DMS 273 (cell line): ENCODE measurements around the gene PACRGL.

Experiments used
- DNase-seq: peaks from one replicate; lab custom pipeline; 2025; ENCODE audit not compliant: unreplicated experiment; lab: John Stamatoyannopoulos, UW

PACRGL gene

DNA sequence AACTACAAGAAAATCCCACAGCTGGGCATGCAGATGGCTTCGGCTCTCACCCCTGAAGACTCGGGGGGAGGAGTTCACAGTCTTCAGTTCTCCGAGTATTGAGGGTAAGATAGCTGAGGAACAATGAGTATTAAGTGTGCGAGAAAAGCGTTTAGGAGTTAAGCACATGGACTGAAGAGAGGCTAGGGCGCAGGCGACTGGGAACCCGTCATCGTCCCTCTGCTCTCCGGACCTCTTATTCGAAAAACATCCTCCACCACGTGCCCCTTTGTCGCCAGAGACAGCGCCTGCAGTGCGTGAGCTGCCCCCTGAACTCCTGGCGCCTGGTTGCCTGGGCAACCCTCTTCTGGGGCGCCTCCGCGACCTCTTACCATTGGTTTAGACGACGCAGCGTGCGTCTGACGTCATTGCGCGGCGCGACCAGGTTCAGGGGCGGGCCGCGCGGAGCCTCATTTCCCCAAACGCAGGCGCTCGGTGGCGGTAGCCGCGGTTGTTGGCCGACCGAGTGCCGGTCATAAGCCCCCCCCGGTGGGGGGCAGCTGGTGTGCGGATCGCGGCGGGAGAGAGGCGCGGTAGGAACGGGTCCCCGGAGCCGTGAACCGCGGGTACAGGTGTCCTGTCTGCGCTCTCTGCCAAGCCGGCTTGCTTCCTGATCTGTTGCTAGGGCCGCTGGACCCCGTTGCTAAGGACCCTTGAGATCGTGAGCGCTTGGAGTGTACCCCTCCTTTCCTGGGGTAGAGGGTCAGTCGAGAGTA is at the start of gene PACRGL:
TSS of gene PACRGL (plus strand) at position 452 of the 755 bp plus-strand sequence. CDS start 4,024 bp downstream, outside the sequence.
- peak; percentile 97 for DNase-seq

- no peak for DNase-seq
Measured at GRCh38 chr4:20652226-20652885, 47.9 kb upstream of the PACRGL start.

DNA sequence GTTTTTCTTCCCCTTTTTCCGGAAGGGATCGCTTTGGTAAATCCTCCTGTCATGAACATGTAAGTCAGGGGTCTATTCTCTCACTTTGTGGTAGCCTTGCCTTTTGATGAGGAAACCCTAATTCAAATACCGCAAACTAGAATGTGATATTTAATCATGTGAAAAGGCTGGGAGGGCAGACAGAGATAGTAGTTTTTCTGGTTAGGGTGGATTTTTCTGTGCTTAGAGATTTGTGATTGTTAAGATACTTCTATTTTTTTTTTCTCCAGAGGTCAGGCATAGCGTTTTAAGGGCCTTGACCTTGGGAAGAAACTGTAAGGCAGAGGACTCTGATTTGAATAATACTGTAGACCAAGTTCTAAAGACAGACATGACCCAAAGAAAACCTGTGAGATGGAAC is 41.8 kb upstream of the PACRGL start:
- no peak for DNase-seq

DNA sequence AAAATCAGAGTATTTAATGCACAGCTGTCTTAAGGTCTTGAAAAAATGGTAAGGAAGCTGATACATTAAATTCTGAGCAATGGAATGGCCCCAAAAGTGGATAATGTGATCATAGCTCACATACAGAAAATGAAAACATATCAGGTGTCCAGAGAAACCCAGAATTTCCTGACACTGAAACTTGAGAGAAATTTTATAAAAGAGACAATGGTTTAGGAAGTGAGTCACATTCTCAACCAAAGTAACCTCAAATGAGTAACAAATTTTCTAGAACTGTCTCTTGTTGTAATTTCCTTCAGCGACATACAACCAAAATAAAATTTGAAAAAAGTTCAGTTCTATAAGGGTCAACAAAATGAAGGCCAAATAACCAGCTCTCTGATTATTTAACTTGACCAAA is 37.4 kb upstream of the PACRGL start:
- no peak for DNase-seq

DNA sequence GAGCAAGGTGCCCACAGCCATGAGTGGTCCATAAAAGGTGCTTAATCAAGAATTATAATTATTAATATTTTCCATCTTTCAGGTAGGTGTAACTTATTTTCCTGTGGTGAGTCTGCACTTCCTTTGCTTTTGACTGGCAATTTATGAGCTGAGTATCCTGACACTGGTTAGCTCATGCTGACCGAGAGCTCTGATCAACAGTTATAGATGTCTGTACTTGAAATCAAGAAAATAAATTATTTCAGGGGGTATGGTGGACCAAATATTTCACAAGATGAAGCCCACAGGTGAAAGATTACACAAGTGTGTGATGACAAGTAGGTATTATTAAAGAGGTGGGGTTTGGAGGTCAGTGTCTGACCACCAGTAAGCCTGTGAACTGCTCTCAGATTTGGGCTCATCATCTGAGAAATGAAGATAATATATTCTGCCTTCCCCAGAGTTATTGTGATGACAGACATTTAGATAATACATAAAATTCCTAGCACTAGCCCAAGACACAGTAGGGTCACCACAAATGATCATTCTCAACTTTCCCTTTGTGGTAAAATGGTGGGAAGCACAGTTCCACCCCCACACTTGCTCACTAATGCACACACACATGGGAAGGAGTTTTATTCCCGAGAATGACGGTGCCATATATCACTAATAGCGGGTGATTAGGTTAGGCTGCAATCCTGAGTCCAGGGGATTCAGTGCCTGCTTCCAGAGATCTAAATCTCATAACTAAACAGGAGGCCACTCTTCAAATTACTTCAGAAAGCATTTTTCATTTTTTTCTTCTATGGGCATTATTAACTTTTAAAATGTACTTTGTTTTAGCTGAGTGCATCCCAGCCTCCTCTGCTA is 34.0 kb upstream of the PACRGL start:
- DNase-seq: no peak

DNA sequence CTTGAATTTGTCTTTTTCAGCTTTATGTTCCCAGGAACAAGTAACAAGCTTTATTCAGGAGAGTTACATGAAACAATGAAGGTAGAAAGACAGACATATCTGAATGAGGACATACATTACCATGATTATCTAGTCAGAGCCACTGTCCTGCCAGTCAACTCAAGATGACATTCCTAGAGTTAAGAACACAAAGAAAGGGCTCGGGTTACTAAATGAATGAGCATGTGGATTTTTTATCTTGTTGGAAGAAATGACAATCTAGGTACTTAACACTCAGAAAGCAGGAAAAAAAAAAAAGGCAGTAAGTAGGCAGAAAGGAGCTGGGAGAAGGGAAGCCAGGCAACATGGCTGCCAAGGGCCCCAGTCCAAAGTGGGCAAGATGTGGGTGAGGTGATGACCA is 28.0 kb upstream of the PACRGL start:
- no peak for DNase-seq

DNA sequence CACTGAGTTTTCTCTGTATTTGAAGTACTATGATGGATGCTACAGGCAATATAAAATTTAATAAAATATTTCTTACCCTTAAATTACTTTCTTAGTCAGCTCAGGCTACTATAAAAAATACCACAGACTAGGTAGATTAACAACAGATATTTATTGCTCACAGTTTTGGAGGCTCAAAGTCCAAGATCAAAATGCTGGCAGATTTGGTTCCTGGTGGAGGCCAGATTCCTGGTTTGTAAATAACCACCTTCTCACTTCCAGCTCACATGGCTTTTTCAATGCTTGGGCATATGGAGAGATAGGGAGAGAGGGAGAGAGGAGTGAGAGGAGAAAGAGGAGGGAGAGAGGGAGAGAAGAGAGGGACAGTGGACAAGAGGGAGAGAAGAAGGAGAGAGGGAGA is 24.5 kb upstream of the PACRGL start:
- DNase-seq: no peak

DNA sequence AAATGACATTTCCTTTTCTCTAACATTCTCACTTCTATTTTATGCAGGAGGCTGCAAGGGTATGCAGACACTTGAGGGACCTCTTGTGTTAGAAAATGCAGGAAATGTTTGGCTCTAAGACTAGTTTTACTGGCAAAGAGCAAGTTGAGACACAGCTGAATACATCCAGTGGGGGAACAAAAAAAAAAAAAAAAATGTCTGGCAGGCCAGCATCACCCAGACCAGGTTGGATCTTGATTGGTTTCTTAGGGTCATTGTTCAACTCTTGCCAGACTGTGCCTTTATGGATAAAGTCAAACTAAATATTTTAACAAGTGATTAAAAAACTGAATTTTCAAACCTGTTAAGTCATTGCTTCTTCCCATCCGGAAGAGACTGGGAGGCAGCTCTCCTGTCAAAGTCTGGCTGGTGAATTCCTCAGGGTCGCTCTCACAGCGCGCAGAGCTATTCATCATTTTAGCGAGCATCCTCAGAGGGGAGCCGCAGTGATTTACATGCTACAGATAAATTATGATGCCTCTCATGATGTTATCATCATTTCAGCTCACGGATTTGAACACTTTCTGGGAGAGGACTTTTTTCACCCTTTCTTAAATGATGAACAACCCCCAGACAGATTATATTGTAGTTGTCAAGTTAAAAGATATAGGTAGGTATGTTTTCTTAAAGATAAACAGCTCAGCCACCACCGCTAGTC is 23.6 kb upstream of the PACRGL start:
- DNase-seq: no peak

GRCh38 chr4:20678400-20678799 is 21.9 kb upstream of the PACRGL start:
- no peak for DNase-seq

DNA sequence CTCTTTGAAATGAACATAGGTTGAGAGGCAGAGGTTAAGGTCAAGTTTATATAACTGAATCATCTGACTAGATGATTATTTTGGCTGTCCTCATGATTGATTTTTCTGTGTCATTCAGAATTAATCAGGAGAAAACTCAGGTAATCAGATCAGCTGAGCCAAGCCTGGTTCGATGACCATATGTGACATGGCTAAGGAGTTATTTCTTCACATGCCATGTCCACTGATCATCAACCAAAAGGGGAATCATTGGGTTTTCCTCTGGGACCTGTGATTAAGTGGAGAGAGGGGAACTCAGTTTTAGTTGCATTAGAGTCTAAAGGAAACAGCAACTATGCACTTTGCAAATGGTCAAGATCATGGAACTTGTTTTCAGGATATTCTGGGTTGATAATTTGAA is 20.3 kb upstream of the PACRGL start:
- no peak for DNase-seq

DNA sequence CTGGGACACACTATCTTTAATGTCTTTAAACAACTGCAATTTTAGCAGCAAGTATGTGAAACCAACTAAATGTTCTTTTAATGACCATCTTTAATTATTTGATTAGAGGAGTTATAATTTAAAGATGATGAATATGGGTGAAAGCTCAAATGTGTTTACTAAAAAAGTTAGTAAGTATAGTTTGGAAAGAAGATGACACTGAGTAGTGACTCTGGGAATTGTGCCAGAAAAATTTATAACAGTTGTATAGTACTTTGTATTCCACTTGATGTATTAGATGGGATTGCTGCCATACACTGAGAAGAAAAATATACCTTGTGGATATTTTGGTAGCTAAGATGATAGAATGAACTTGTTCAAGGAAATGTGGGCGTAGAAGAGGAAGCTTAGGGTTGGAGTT is 19.5 kb upstream of the PACRGL start:
- DNase-seq: no peak

DNA sequence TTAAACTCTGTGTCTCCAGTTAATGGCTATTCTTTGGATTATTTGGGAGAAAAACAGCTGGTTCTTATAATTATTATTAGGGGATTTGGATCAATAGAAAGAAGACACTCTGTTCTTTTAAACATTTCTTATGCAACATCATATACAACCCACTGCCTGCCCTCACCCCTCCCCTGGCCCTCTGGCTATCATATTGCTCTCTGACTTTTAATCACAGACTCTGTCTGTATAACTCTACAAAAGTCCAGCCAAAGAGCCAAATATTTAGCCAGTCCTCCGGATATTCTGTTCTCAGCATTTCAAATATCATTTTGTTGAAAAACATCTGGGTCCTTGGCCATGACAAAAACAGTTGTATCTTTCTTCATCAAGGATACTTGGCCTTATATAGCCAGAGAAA is 19.0 kb upstream of the PACRGL start:
- no peak for DNase-seq

DNA sequence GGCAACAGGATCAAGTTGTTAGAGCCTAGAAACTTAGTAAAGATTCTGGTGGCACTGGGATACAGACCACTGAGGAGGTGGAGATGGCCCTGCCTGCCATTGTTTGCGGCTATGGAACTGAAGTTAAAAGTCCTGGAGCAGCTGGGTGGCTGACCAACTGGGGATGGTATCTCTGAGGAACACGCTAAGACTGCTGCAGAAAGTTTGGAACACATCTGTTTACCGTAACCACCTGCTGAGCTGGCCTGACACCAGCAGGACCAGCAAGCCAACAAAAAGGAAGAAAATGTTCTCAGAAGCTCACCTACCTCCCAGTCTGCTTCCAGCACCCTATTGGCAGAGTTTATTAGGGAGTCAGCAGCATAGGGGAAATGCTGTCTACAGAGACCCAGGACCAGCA is 17.4 kb upstream of the PACRGL start:
- DNase-seq: no peak

- no peak for DNase-seq
Measured at GRCh38 chr4:20683766-20684165, 16.5 kb upstream of the PACRGL start.

DNA sequence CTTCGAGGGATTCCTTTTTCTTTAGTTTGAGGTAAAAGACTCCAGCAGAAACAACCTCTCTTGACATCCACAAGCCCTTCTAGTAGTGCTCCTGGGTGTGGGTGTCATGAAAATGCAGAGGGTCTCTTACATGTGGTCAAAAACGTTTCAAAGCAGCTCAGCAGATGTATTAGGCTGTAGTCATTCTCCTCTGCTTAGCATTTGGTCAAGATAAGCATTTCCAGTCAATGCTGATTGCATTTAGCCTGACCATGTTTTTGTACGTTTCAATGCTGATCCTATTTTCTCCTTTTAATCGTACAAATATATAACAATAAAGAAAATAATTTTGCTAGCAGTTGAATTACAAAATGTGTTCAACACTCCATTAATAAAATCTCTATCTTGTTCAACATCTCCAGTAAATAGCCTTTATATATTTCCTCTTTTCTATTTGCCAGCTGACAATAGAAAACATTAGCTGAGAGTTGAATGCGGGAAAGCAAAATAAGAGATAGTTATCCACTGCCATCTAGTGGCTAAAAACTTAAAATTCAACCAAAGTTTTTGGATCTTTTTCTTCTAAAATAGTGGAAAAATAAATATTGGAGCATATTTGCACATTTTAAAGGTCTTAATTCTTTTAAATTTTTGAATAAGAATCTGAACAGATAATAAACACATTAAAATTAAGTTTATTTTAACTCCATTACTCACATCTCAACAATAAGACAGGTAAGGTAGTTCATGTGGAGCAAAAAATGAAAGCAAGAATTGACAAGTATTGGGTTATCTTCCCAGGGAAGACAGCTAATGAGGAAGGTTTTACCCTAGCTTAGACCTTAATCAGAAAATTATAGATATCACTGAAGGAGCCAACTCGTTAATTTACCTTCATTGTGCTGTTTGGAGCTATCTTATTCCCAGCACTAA is 15.2 kb upstream of the PACRGL start:
- peak; percentile 16 for DNase-seq

GRCh38 chr4:20687864-20688263 is 12.4 kb upstream of the PACRGL start:
- DNase-seq: no peak

DNA sequence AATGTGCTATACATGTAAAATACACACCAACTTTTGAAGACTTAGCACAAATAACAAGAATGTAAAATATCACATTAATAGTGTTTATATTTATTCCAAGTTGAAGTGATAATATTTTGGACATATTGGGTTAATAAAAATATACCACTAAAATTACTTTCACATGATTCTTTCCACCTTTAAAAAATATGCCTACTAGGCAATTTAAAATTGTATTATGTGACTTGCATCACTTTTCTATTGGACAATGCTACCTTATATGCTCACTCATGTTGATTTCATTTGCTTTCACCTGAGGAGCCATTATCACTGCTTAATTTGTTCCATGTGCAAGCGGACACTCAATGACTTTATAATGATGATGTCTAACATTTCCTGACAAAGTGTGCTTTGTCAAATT is 3.4 kb upstream of the PACRGL start:
- DNase-seq: no peak

GRCh38 chr4:20698382-20698781 is 1.9 kb upstream of the PACRGL start:
- DNase-seq: no peak

DNA sequence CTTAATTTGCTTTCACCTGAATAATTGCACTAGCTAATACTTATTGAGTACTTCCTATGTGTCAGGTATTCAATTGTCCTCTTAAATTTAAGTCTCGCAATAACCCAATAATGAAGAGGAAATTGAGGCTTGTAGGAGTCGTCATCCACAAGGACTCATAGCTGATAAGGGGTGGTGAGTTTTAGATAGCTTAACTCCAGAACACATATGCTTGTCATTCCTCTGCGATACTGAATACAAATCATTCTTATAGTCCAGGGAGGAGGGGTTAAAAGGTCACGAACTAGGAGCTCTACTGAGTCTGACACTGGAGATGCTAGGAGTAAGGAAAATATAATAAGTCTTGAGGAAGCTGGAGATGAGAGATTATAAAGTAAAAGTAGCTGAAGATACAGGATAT is 1.4 kb upstream of the PACRGL start:
- no peak for DNase-seq

DNA sequence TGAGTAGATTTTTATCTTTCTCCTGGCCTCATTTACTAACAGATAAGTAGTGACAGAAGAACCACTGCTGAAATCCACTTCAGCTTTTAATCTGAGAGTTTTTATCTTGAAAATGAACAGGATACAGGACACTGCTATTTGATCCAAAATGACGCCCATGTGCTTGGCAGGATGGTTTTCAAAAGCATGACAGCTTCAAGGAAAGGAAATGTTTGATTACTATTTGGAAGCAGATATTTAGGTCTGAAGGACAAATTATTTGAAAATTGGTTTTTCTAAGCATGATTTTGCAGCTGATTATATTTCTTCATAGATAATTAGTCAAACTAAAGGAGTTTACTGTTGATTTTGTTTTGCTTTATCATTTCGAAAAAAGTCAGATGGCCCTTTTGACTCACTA is 11.1 kb downstream of the PACRGL start:
- DNase-seq: no peak
